Measurements from ENCODE around the gene CLSTN1.

CLSTN1 gene

GRCh38 chr1:9823943-9824701 is at the start of gene CLSTN1:
Gene CLSTN1 (minus strand): TSS chr1:9823965. CDS start chr1:9823733, 232 bp downstream.
- DNase-seq = peak; percentile 27 to 90

GRCh38 chr1:9873385-9873784 is 49.6 kb upstream of the CLSTN1 start:
- DNase-seq = no peak

- no peak for DNase-seq
Observed at GRCh38 chr1:9872430-9873165, 48.8 kb upstream of the CLSTN1 start.

GRCh38 chr1:9871707-9872425 is 48.1 kb upstream of the CLSTN1 start:
- DNase-seq = no peak

- DNase-seq = no peak
Observed at GRCh38 chr1:9871021-9871420, 47.3 kb upstream of the CLSTN1 start.

GRCh38 chr1:9870572-9870971 is 46.8 kb upstream of the CLSTN1 start:
- no peak for DNase-seq

- no peak for DNase-seq
Observed at GRCh38 chr1:9869831-9870251, 46.1 kb upstream of the CLSTN1 start.

DNA sequence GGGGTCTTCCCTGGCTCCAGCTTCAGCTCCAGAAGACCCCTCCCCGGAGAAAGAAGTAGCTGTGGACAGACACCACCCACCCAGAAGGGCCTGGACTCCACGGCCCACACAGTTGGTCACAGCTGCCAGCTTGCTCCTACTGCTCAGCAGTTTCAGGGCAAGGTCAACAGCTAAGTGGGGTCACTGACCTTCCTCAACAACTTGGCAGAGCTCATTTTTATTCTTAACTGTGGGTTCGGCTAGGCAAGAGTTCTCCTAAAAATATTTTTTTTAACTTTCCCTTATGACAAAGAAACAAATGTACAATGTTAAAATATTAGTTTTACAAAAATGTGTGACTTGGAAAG is 44.5 kb upstream of the CLSTN1 start:
- DNase-seq = no peak

DNA sequence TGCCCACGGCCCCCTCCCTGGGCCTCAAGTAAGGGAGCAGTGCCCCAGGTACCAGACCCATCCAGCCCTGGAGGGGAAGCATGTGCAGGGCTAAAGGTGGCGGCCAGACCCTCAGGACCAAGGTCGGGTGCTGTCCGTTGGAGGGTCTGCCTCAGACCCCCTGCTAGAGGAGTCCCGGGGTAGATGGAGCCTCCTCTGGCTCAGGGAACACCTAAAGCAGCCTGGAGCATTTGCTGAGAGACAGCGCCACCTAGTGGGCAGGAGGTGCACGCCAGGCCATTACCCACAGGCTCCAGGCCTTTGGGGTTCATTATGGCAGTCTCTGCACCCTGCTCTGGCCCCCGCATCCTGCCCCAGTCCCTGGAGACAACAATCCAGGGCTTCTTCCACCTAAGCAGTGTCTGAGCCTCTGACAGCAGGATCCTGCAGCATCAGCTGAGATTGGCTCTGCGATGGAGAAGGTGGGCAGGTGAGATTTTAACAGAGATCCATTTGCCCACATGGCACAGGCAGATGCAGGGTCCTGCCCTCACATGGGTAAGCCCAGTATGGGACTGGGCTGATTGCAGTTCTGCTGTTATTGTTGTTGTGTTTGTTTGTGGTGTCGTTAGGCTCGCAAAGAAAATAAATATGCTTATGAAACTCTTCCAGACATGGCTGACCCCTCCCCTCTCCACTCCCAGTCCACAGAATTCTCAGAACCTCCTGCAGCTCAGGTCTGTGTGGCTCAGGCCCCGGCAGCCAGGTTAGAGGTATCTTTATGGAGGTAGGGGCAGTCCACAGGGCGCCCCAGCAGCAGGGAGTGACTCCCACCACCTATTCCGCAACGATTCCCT is 43.9 kb upstream of the CLSTN1 start:
- peak in 1 of 2 experiments; percentile 70 for DNase-seq

- DNase-seq = no peak
Observed at GRCh38 chr1:9866836-9867235, 43.1 kb upstream of the CLSTN1 start.

DNA sequence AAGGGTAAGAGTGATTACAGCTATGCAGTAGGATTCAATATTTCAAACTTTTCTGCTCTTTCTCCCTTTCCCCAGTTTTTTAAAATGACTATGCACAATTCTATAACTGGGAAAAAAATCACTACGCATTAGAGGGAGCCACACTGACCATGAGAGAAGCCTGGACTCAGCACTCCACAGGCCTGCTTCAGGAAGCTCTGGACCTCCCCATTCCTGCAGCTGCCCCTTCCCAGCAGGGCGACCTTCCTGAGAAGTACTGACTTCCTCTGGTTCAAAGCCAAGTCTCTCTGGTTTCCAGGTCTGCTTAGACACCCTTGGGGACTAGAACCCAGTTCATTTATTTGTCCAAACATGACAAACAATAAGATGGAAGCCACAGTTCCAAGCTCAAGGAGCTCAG is 42.0 kb upstream of the CLSTN1 start:
- no peak for DNase-seq

DNA sequence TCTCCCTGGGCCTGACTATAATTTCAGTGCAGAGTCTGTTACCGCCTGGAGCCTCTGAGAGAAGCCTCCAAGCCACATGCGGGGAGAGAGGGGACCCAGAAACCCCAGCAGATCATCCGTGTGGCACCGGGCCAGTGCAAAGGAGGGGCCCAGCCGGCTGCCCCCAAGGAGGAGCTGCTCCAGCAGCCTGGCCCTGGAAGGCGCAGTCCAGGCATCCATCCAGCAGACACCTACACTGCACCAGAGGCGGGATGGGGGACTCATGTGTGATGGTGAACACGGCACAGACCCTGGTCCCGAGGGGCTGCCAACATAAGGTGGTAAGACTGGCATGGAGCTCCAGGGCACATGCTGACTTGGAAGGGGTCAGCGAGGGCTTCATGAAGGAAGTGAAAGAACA is 39.6 kb upstream of the CLSTN1 start:
- no peak for DNase-seq

DNA sequence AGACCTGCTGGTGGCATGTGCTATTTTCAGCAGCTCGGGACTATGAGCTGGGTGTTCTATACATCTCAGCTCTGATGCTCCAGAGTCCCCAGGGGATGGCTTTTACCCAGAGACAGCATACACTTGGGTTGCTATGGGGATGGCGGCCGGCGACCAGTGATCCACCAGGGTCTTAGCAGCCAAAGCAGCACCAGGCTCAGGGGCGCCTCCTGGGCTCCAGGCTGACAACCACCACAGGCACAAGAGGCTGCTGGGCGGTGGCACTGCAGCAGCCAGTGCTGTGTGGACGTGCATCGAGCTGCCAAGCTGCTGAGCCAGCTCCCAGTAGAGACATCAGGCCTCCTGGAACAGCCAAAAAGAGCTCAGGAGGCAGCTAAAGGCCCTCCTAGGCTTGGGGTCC is 37.6 kb upstream of the CLSTN1 start:
- peak in 1 of 2 experiments; percentile 38 for DNase-seq

GRCh38 chr1:9860887-9861286 is 37.1 kb upstream of the CLSTN1 start:
- DNase-seq = no peak

GRCh38 chr1:9859281-9860014 is 35.7 kb upstream of the CLSTN1 start:
- no peak for DNase-seq

DNA sequence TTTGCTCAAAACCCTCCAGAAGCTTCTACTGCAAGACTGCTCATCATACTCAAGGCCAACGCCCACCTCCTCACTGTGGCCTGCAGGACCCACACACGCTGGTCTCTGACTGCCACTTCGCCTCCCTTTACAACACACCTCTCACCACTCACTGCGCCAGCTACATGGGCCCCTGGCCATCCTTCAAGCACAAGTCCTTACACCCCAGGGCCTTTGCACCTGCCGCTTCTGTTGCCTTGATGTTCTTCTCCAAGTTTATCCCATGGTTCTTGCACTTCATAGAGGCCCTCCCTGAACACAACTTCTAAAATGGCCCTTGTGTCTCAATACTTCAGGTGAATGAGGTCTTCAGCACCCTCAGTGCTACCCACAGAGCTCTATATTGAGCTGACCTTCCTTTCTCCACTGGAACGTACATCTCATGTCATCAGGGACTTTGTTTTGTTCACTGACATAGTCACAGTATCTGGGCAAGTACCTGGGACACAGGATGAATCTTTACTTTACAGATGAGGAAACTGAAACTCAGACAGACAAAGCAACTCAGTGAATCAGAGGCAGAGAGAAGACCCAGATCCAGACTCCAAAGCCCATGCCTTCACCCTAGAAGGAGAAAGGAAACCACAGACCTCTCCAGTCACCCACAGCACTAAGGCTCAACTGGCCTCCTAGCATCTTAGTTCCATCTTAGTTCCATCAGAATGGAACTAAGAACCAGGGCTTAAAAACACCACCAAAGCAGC is 34.7 kb upstream of the CLSTN1 start:
- no peak for DNase-seq

- DNase-seq = no peak
Observed at GRCh38 chr1:9855186-9855585, 31.4 kb upstream of the CLSTN1 start.

DNA sequence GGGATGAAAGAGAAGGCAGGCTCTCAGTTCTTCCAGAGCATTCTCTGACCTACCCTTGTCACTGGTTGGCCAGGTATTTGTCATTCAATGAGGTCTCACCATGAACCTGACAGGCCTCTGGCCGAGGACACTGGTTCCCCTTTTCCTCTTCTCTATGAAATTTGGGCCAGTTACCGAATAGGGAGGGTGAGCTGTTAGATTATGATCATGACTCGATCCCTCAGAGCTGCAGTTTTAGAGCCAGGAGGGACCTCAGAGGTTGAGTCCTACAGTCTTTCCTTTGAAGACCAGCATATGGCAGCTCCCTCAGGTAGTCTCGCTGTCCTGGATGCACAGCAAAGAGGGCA is 29.5 kb upstream of the CLSTN1 start:
- no peak for DNase-seq

DNA sequence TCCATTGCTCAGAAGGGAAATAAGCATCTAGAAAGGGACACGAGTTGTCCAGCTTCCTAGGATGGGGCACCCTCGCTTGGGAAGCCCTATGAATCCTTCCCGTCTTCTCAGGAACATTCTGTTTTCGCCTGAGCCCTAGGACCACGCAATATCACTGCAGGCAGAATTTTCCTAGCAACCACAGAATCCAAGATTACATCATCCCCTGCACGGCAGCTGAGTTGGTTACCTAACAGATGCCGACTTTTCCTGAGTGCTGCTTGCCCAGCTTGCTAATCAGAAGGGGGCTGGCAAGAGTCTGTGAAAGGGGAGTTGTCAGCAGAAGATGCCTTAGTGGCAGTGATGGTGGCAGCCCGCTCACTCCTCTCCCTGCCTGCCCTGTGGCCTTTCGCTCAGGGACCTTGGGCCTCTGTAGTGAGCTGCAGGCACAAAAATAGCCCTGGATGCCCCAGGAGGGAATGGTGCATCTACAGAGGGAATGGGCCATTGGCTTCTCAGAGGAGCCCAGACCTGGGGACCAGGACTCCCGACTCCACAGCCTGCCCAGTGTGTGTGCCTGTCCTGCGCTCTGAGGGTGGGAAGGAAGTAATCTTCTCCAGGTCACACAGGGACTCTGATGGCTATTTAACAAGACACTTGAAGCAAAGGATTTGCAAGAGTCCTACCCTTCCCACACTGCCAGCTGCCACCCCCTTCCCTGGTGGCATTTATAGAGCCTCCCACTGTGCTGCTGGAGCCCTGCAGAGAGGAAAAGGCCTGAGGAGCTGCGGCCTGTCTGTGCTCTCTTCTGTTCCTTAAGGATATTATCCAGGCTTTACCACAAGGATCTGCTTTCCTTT is 28.9 kb upstream of the CLSTN1 start:
- DNase-seq = no peak

DNA sequence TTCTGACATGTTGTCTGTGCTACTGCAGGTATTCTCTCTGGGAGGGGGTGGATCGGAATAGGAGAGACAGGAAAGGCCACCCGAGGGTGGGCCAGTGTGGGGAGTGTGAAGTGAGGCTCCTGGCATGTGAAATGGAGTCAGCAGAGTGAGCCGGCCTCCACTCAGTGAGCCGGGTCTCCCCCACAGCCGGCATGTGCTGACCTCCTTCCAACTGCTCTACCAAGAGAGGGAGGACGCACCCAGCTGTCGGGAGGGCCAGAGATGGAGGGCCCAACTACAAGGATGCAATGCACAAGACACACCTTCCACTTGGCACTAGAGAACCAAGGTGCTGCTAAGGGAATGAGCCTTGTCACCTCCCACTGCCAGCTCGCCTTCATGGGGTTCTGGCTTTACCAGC is 28.2 kb upstream of the CLSTN1 start:
- no peak for DNase-seq

All from NCI-H526 (cell line).